MM.1S (cell line): ENCODE measurements around the gene TMX4.

Experiments
- DNase-seq: peaks from one replicate; pipeline ENCODE4 v3.0.0-alpha.2; 2015
- H2AFZ ChIP-seq: fragments of 300-600 bp; sonication (generic); 2 replicates; pipeline ENCODE4 v1.6.0; 2016; ENCODE audit warnings: antibody characterized with exemption, low read length
- H3F3A ChIP-seq: fragments of 300-600 bp; sonication (generic); 2 replicates; pipeline ENCODE4 v1.6.1; 2016; ENCODE audit warnings: mild to moderate bottlenecking, antibody characterized with exemption, low read length, moderate library complexity, mixed read lengths; ENCODE audit not compliant: insufficient read depth
- H3K27ac ChIP-seq: fragments of 300-600 bp; sonication (generic); 2 replicates; pipeline ENCODE4 v1.5.1; 2016; ENCODE audit warnings: mild to moderate bottlenecking, low read length
- H3K27me3 ChIP-seq: fragments of 300-600 bp; sonication (generic); replicated peaks from 2 replicates; pipeline ENCODE4 v1.6.0; 2016; ENCODE audit warnings: low read length; ENCODE audit not compliant: insufficient read depth
- H3K36me3 ChIP-seq: fragments of 300-600 bp; sonication (generic); replicated peaks from 2 replicates; pipeline ENCODE4 v1.6.1; 2016; ENCODE audit warnings: mild to moderate bottlenecking, low read length, mixed read lengths; ENCODE audit not compliant: insufficient read depth
- H3K4me1 ChIP-seq: fragments of 300-600 bp; sonication (generic); 2 replicates; pipeline ENCODE4 v1.6.1; 2016; ENCODE audit warnings: low read length, mixed read lengths
- H3K4me2 ChIP-seq: fragments of 300-600 bp; sonication (generic); 2 replicates; pipeline ENCODE4 v1.6.0; 2016; ENCODE audit warnings: low read depth, low read length
- H3K4me3 ChIP-seq: fragments of 300-600 bp; sonication (generic); 2 replicates; pipeline ENCODE4 v1.5.1; 2016; ENCODE audit warnings: low read length, mixed read lengths
- H3K79me2 ChIP-seq: fragments of 300-600 bp; sonication (generic); 2 replicates; pipeline ENCODE4 v1.6.1; 2016; ENCODE audit warnings: mixed run types, low read length, mixed read lengths
- H3K9ac ChIP-seq: fragments of 300-600 bp; sonication (generic); 2 replicates; pipeline ENCODE4 v1.6.1; 2016; ENCODE audit warnings: low read length, mixed read lengths
- H3K9me2 ChIP-seq: fragments of 300-600 bp; sonication (generic); replicated peaks from 2 replicates; pipeline ENCODE4 v1.6.1; 2016; ENCODE audit warnings: mild to moderate bottlenecking, low read length, mixed read lengths; ENCODE audit not compliant: insufficient read depth
- H3K9me3 ChIP-seq: fragments of 300-600 bp; sonication (generic); replicated peaks from 2 replicates; pipeline ENCODE4 v1.6.1; 2016; ENCODE audit warnings: mild to moderate bottlenecking, low read length, mixed read lengths; ENCODE audit not compliant: insufficient read depth
- H4K20me1 ChIP-seq: fragments of 300-600 bp; sonication (generic); 2 replicates; pipeline ENCODE4 v1.6.1; 2016; ENCODE audit warnings: mild to moderate bottlenecking, low read length, moderate library complexity, mixed read lengths; ENCODE audit not compliant: insufficient read depth
- EZH2 ChIP-seq: fragments of 300-600 bp; sonication (generic); optimal IDR thresholded peaks from 2 replicates; pipeline ENCODE3; 2017; ENCODE audit warnings: low read depth, mild to moderate bottlenecking, antibody characterized with exemption, low read length, mixed read lengths
- EZH2phosphoT487 ChIP-seq: fragments of 300-600 bp; sonication (generic); IDR thresholded peaks from 2 replicates; pipeline ENCODE4 v1.6.1; 2018; ENCODE audit warnings: antibody characterized with exemption, low read length
- TF ChIP-seq, protein P1 (sequence below): fragments of 300-600 bp; sonication (generic); IDR thresholded peaks from 2 replicates; pipeline ENCODE4 v1.5.1; 2016; ENCODE audit warnings: antibody characterized with exemption, low read length, mixed read lengths

TMX4 gene

DNA sequence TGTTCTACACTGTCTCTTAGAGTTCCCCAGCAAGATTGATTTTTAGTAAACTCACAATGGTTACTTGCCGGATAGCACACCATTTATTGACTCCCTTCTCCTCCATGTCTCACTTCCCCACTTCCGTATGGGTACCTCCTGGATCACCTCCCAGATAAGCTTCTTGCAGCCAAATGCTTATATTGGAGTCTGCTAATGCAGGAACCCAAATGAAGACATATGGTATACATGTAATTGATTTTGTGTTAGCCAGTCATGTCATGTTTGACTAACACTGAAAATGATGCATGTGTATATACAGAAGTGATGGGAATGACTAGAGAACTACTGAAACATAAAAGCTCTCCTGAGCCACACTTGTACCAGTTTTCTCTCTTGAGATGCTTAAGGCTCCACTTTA is 46.1 kb upstream of the TMX4 start:
- H3K4me2 ChIP-seq, result no peak overlapping the region
- no peak overlapping the region for H3K4me3 ChIP-seq
- H3K79me2 ChIP-seq, result no peaks in the 10 kb centered on the region
- DNase-seq, result no peak
- no peaks in the 10 kb centered on the region for H3K9me3 ChIP-seq
- H3K4me1 ChIP-seq, result no peaks in the 10 kb centered on the region
- H2AFZ ChIP-seq, result no peak overlapping the region
- H3F3A ChIP-seq, result no peaks in the 10 kb centered on the region
- no peak for TF ChIP-seq EZH2phosphoT487
- H3K36me3 ChIP-seq, result no peaks in the 10 kb centered on the region
- no peak overlapping the region for H3K9ac ChIP-seq
- no peaks in the 10 kb centered on the region for H3K9me2 ChIP-seq
- no peaks in the 10 kb centered on the region for H3K27me3 ChIP-seq
- no peak overlapping the region for H3K27ac ChIP-seq
- no peaks in the 10 kb centered on the region for H4K20me1 ChIP-seq

DNA sequence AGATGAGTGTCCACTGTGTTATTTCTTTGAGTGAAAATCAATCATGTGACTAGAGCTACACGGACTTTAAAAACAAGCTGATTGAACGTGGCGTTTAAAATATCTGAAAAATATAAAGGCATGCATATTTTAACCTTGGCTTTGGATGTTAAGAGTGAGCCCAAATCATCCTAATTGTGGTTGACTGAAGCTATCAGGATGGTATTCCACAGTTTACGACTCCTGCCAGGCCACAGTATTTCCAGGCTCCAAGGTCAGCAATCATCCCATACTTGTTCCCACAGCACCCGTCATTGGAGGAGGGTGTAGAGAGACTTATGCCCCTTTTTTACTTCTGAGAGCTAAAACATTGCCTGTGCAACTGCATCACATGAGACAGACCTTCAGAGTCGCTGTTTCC is 43.2 kb upstream of the TMX4 start:
- Histone ChIP-seq H3K27ac (no peak overlapping the region), H3K9me3 (no peaks in the 10 kb centered on the region), H3K9me2 (no peaks in the 10 kb centered on the region), H3K4me1 (no peaks in the 10 kb centered on the region), H2AFZ (no peak overlapping the region), H3K4me2 (no peak overlapping the region), H3F3A (no peaks in the 10 kb centered on the region), H3K9ac (no peak overlapping the region), H3K27me3 (no peaks in the 10 kb centered on the region), H3K4me3 (no peak overlapping the region), H3K36me3 (no peaks in the 10 kb centered on the region), H4K20me1 (no peaks in the 10 kb centered on the region), H3K79me2 (no peaks in the 10 kb centered on the region)
- no peak for DNase-seq
- TF ChIP-seq EZH2phosphoT487 (no peak), EZH2 (no peak)
- TF ChIP-seq, protein P1, sequence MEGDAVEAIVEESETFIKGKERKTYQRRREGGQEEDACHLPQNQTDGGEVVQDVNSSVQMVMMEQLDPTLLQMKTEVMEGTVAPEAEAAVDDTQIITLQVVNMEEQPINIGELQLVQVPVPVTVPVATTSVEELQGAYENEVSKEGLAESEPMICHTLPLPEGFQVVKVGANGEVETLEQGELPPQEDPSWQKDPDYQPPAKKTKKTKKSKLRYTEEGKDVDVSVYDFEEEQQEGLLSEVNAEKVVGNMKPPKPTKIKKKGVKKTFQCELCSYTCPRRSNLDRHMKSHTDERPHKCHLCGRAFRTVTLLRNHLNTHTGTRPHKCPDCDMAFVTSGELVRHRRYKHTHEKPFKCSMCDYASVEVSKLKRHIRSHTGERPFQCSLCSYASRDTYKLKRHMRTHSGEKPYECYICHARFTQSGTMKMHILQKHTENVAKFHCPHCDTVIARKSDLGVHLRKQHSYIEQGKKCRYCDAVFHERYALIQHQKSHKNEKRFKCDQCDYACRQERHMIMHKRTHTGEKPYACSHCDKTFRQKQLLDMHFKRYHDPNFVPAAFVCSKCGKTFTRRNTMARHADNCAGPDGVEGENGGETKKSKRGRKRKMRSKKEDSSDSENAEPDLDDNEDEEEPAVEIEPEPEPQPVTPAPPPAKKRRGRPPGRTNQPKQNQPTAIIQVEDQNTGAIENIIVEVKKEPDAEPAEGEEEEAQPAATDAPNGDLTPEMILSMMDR, result no peak

DNA sequence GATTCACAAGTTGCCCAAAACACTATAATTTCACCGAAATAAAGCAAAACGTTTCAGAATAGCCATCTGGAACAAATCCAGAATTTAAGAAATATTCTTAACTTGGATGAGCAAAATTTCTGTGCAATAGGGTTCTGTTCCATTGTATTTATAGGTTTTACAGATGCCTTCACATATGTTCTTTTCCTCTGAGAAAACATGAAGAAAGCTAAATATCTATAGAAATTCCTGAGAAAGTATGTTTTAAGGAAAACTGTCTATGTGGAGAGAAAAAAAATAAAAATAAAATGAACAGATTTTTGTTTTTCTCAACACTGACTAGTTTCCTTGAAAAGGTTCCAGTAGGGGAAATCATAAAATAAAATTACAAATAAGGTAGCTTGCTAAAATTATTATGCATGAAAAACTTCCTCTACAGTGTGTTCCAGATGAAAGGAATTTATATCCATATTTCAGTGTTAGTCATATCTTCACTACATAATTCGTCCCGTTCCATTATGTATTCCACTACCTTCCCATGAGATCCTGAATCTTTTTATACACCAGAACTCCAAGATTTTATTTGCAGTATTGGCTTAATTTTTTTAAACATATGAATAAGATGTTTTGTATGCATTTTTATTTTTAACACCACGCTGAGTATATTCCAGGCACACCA is 42.4 kb upstream of the TMX4 start:
- no peak overlapping the region for H3K9ac ChIP-seq
- no peaks in the 10 kb centered on the region for H3K9me3 ChIP-seq
- H3K79me2 ChIP-seq, result no peaks in the 10 kb centered on the region
- no peaks in the 10 kb centered on the region for H4K20me1 ChIP-seq
- no peak for DNase-seq
- H2AFZ ChIP-seq, result no peak overlapping the region
- H3K36me3 ChIP-seq, result no peaks in the 10 kb centered on the region
- no peaks in the 10 kb centered on the region for H3K4me1 ChIP-seq
- H3F3A ChIP-seq, result no peaks in the 10 kb centered on the region
- H3K27me3 ChIP-seq, result no peaks in the 10 kb centered on the region
- H3K4me3 ChIP-seq, result no peak overlapping the region
- no peak overlapping the region for H3K27ac ChIP-seq
- TF ChIP-seq EZH2 (no peak), EZH2phosphoT487 (no peak)
- TF ChIP-seq, protein P1, result no peak
- H3K9me2 ChIP-seq, result no peaks in the 10 kb centered on the region
- H3K4me2 ChIP-seq, result no peak overlapping the region

DNA sequence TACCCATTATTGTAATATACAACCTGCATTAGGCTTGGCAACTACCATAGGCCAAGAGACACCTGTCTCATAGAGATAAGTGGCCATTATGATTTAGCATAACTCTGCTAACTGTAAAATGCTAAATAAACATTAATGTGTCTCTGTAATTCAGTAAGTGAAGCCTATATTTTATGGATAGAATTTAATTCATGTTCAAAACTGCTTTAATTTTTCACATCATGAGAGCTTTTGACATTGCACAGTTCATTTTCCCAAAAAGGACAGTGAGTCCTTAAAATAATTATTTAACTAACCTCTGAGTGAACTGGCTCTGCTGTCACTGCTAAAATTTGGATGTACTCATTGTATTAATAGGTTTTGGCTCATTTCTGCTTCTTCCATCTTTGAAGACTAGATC is 41.4 kb upstream of the TMX4 start:
- H3K27ac ChIP-seq, result no peak overlapping the region

More for the DNA sequence above, 41.4 kb upstream of the TMX4 start:
- Histone ChIP-seq H3K79me2 (no peaks in the 10 kb centered on the region), H3K9ac (no peak overlapping the region), H3K9me3 (no peaks in the 10 kb centered on the region), H2AFZ (no peak overlapping the region), H3K4me3 (no peak overlapping the region), H3K4me1 (no peaks in the 10 kb centered on the region), H3K27me3 (no peaks in the 10 kb centered on the region), H3F3A (no peaks in the 10 kb centered on the region), H3K9me2 (no peaks in the 10 kb centered on the region), H4K20me1 (no peaks in the 10 kb centered on the region), H3K36me3 (no peaks in the 10 kb centered on the region), H3K4me2 (no peak overlapping the region)
- no peak for DNase-seq
- TF ChIP-seq EZH2, result no peak
- TF ChIP-seq, protein P1, result no peak
- no peak for TF ChIP-seq EZH2phosphoT487
